H1 (cell line): Measurements from ENCODE around the gene RUNX1. TPM values are rescaled to one million over a fixed set of nuclear protein-coding genes. Genes with fewer than 3 reads are reported as not detected.

Experiments used
- SIRT6 ChIP-seq: IDR thresholded peaks from one replicate; pipeline ENCODE4 v1.7.1; 2012; ENCODE audit warnings: low read length, inconsistent platforms
- polyA plus RNA-seq, 7 experiments: library from polyadenylated mRNA; depleted of rRNA in 3 of 7; stranded (reverse) in 5 of 7; unstranded in 2 of 7; fragments of >200 nt in 5 of 7; fragments of 200-250 nt in 2 of 7; gene quantifications; 1 replicate in 5 of 7; 2 replicates in 1 of 7; 4 replicates in 1 of 7; pipeline versions ENCODE4 v1.2.1 to v1.2.3, GENCODE V29; 2011 to 2013; ENCODE audit warnings: missing spikeins in 2 of 7, mixed read lengths in 2 of 7
- total RNA-seq: library from RNA; stranded (reverse); fragmentation: NEBNext Ultra II Directional; extraction: Animal tissue kit (Norgen Biotek cat#: 25700); gene quantifications from 2 replicates; pipeline ENCODE4 v1.2.1, GENCODE V29; 2021

Gene RUNX1
- total and polyA plus RNA-seq, 2 of the 8 experiments (the other 6 are each of a cell fraction or from before 2014, with no cell fraction given), result 0.20 to 0.60 TPM

- no peak for TF ChIP-seq SIRT6
- TF ChIP-seq, all 59 proteins: peak for 0
These were observed 107.9 kb downstream of the RUNX1 start (continued) for GRCh38 chr21:34941162-34941561.
